ENCODE measurements around the gene UNC5B. TPM values are rescaled to one million over a fixed set of nuclear protein-coding genes. Genes with fewer than 3 reads are reported as not detected.

UNC5B gene
- 0.17 and 0.25 TPM in 2 replicates for total RNA-seq (2014; rRNA removed; shearing (Covaris generic))

DNA sequence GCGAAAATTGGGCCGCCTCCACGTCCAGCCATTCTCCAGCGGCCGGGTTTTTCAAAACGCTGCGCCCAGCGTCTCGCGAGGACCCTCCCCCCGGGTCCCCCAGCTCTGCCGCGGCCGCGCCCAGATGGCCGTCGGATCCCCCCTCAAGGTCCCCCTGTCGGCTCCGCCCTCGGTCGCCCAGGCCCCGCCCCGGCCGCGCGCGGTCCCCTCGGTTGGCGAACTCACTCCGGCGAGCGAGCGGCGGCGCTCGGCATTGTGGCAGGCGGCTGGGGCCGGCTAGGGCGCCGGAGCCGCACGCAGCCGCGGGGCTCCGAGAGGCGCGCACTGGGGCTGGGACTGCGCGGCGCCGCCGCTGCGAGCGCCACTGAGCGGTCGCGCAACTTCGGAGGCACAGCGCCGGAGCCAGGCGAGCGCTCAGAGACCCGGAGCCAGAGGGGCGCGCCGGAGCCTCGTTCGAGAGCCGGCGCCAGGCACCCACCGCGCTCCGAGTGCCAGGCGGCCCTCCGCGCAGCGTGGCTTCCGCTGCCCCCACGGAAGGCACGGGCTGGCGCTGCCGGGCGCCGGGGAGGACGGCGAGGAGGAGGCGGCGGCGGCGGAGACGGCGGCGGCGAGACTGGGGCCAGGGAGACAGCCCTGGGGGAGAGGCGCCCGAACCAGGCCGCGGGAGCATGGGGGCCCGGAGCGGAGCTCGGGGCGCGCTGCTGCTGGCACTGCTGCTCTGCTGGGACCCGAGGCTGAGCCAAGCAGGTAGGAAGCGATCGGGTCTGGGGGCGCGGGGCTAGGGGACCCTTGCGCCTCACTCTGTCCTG lies at the start of gene UNC5B:
TSS of gene UNC5B (plus strand) at position 253 of the 809 bp plus-strand sequence. CDS start at position 669, 416 bp downstream.
- DNase-seq (ENCODE audit: low read depth), result peak; percentile 72

- DNase-seq (ENCODE audit: low read depth), result no peak
Observed at GRCh38 chr10:71173466-71173865, 38.9 kb upstream of the UNC5B start.

GRCh38 chr10:71176661-71177060 lies 35.7 kb upstream of the UNC5B start:
- DNase-seq (ENCODE audit: low read depth), result no peak

DNA sequence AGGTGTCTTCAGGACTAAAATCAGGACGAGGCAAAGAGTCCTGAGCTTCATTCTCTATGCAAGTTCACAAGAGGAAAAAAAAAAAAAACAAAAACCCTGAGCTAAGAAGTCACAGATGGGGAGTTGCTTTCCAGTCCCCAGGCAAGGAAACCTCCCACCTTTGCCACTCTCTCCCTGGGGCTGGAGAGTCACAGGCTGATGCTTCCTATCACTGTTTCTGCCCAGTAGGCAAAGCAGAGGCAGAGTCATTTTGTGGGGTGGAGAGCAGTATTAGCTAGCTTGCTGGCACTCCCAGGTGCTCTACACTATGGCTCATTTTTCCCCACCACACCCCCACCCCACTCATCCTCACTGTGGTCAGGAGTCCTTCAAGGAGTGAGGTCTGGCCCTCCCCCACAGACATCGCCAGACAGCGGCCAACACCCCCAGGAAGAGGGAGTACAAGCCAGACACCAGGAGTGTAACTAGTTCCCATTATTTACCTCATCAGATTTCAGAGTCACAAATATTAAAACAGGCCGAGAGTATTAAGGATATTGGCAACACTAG lies 34.6 kb upstream of the UNC5B start:
- no peak for DNase-seq (ENCODE audit: low read depth)

DNA sequence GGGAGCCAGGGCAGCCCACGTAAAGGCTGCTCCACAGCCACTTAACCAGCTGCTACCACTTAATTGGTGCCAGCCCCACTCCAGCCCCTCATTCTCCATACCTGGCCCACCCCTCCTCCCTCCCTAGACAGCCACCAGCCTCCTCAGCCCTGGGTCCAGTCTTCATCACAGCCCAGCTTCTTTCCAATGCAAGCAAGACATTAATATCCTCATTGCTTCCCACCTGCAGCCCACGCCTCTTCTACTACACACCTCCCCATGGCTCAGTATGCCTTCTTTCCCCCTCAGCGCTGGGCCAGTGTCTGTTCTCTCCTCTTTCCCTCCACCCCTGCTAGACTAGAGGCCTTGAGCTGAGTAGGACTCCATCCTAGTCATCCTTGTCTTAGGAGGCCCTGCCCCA lies 33.5 kb upstream of the UNC5B start:
- DNase-seq (ENCODE audit: low read depth), result no peak

DNA sequence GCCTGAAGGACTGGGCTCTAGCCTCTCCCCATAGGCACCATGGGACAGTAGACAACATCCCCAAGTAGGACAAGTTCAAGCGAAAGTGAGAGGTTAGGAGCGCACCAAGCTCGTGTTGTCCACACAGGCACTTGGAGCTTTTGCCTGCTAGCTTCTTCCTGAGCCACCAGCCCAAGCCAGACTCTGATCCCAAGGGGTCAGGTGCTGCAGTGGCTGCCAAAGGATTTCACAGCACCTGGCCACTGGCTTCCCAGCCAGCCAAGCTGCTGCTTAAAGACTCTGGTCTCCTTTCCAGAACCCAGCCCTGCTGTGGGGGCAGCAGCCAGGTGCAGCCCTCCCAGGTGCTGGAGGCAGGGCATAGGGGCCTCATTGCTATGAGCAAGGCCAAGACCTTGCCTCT lies 33.0 kb upstream of the UNC5B start:
- DNase-seq (ENCODE audit: low read depth), result no peak

GRCh38 chr10:71184421-71184820 lies 27.9 kb upstream of the UNC5B start:
- DNase-seq (ENCODE audit: low read depth), result no peak

DNA sequence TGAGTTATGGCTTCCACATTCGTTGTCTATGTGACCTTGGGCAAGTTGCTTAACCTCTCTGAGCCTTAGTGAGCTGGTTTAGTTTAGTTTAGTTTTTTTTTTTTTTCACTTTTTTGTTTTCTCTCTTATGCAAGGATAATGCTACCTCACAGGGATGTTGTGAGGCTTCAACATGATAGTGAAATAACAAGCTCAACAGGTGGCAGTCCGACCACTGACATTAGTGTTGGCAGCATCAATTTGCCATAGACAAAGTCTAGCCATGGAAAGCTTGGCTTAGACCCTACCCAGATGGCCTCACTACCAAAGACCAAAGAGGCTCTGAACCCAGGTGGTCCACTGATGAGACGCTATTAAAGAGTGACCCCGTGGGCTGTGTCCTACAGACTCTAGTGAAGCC lies 27.2 kb upstream of the UNC5B start:
- no peak for DNase-seq (ENCODE audit: low read depth)

GRCh38 chr10:71187197-71187596 lies 25.2 kb upstream of the UNC5B start:
- no peak for DNase-seq (ENCODE audit: low read depth)

DNA sequence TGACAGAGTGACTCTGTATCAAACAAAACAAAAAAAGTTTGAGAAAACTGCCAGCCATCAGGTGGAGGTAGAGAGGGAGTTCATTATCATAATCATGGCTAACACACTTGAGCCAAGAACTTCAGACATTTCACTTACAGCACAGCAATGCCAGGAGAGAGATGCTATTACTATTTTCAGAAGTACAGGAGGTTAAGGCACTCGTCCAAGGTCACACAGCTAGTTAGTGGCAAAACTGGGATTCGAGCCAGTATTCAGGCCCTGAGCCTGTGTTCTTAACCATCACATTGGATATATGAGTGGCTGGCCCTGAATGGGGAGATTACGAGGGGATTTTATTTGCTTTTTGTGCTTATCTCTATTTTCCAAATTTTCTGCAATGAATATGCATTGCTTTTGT lies 24.8 kb upstream of the UNC5B start:
- peak; percentile 2 for DNase-seq (ENCODE audit: low read depth)

DNA sequence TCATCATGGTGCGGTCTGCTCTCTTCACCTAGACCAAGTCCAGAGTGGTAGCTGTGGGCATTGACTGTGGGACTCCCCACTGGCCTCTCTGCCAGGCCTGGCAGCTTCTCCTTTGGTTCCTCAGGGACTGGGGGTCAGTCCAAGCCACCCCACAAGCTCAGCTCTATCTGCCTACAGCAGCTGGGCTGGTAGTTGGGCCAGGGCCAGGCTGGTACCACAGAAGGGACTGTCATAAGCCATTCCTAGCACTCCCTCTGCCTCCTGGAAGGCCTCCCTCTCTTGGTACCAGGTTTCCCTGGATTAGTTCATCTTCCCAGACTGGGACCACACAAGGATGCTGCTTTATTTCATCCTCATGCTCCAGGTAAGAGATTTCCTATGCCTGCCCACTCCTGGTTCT lies 24.2 kb upstream of the UNC5B start:
- no peak for DNase-seq (ENCODE audit: low read depth)

DNA sequence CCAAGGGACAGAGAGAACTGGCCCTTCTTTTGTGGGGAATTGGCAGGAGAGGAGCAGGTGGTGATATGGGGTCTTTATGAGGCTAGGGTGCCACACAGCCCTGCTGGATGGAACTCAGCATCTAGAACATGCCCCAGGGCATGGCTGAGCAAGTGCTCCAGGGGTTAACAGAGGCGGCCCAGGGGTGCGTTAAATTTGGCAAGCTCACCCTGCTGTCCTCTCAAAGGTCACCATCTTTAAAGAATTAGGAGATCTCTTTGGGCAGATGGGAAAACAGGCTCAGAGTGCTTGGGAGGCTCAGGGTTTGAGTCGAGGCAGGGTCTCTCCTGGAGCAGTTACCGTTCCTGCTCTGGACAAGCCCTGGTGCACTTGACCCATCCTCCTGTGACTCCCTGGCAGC lies 21.4 kb upstream of the UNC5B start:
- no peak for DNase-seq (ENCODE audit: low read depth)

DNA sequence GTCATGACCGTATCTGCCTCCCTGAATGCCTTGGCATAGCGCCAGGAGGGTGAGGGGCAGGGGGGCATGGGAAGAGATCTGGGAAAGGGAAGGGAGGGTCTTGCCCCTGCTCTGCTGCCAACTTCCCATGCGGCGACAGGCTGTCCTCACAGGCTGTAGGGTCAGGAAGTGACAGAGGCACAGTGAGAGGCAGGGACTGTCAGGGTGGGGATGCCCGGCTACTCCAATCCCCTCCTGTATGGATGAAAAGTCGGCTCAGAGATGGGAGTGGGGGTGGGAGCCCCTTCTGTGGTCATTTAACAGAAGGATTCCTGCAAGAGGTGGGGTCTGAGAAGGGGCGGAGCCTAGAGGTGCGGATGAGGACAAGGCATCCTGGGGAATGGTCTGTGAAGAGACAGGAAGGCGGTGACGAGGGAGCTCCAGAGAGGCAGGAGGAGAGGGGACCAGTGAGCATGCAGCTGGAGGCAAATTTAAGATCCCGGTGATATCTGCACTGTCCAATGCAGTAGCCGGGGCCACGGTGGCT lies 20.8 kb upstream of the UNC5B start:
- no peak for DNase-seq (ENCODE audit: low read depth)

DNA sequence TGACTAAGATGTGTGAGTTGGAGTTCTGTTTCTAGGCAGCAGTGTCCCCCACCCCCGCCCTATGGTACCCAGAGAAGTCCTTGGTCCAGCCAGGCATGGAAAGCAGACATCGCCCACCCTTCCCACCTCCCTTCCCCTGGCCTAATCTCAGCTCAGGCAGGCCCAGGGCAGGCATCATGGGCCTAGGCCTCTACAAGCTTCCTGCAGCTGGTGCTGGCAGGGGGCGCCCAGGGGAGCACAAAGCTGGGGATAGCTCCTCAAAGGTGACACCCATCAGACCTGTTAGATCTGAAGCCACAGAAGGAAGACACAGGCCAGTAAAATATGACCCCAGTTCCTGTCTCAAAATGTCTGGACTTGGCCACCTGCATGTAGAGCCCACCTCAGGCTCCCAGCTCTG lies 18.9 kb upstream of the UNC5B start:
- DNase-seq (ENCODE audit: low read depth), result no peak

GRCh38 chr10:71197955-71198354 lies 14.4 kb upstream of the UNC5B start:
- no peak for DNase-seq (ENCODE audit: low read depth)

DNA sequence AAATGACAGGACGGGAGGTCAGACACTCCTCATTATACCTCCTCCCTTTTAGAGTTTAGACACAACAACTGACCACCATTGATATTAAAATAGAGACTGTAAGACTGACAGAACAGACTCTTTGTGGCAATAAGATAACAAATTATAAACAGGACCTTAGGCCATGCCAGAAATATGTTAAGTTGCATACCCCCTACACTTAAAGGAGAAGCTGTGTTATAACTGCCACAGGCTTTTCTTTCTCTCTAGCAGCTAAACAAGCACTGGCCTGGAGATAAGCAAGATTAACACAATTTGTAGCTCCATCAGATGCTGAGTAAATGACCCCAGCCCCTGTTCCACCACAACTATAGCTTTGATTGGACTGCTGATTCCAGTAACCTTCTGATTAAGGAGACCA lies 10.5 kb upstream of the UNC5B start:
- DNase-seq (ENCODE audit: low read depth), result no peak

GRCh38 chr10:71202314-71202713 lies 10.1 kb upstream of the UNC5B start:
- DNase-seq (ENCODE audit: low read depth), result no peak

- no peak for DNase-seq (ENCODE audit: low read depth)
Observed at GRCh38 chr10:71203124-71203523, 9.2 kb upstream of the UNC5B start.

GRCh38 chr10:71203716-71204115 lies 8.7 kb upstream of the UNC5B start:
- no peak for DNase-seq (ENCODE audit: low read depth)

GRCh38 chr10:71204746-71205145 lies 7.6 kb upstream of the UNC5B start:
- DNase-seq (ENCODE audit: low read depth), result no peak

DNA sequence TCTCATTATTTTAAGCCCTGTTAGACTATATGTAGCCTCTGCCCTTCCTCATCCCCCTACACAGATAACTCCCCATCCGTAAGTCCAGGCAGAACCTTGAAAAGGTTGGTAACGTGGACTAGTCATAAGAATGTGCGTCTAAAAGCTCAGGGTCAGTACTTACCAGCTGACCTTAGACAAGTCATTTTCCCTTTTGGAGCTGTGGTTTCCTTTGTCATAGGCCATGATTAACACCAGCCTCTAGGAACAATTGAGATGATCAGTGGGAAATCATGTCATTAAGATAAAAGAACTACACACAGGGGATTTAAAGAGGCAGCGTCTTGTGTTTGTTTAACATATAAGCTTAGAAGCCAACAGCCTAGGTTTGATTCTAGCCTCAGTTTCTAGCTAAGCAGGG lies 6.9 kb upstream of the UNC5B start:
- no peak for DNase-seq (ENCODE audit: low read depth)

- no peak for DNase-seq (ENCODE audit: low read depth)
Observed at GRCh38 chr10:71206911-71207310, 5.5 kb upstream of the UNC5B start.

- no peak for DNase-seq (ENCODE audit: low read depth)
Observed at GRCh38 chr10:71207578-71207977, 4.8 kb upstream of the UNC5B start.

GRCh38 chr10:71209352-71209715 lies 3.0 kb upstream of the UNC5B start:
- DNase-seq (ENCODE audit: low read depth), result no peak
